HCT116 (cell line): ENCODE results near the gene TMC4. TPM values are rescaled to one million over a fixed set of nuclear protein-coding genes. Genes with fewer than 3 reads are reported as not detected.

Experiments
- ATAC-seq: fragments of 200-7000 bp; cut with Tn5 transposase; 2 replicates; pipeline ENCODE4 v1.9.1; 2020; ENCODE audit warnings: mild to moderate bottlenecking, moderate library complexity
- BruUV-seq: library from RNA; stranded (reverse); fragments of 400-500 nt; replicated peaks from 2 replicates; lab custom pipeline; 2021; lab: Mats Ljungman, UMichigan
- CTCF ChIA-PET: fragments of 300-600 bp; sonication (Branson Sonifier 250); formaldehyde crosslinking; loops from one replicate; lab custom pipeline; 2021; ENCODE audit warnings: antibody characterized with exemption; lab: Charles Lee
- POLR2A ChIA-PET: fragments of 300-600, 350-600 bp; sonication (Branson Sonifier 250); formaldehyde crosslinking; loops from one replicate; lab custom pipeline; 2021; ENCODE audit warnings: antibody characterized with exemption; lab: Charles Lee
- RAD21 ChIA-PET, 2 experiments: fragments of 300-600 bp; sonication (Branson Sonifier 250); formaldehyde crosslinking; loops; one replicate each; lab custom pipeline; 2023; ENCODE audit warnings: low total read pairs in 2 of 2; ENCODE audit not compliant: uncharacterized antibody in 2 of 2, unreplicated experiment in 2 of 2, low non-redundant PET in 1 of 2; lab: Charles Lee
- DNase-seq: peaks from one replicate; pipeline ENCODE4 v3.0.0-alpha.2; 2010; ENCODE audit warnings: low read depth, low spot score
- H2AFZ ChIP-seq: fragments of 200-600 bp; shearing (Covaris generic), sonication (generic); 2 replicates; pipeline ENCODE4 v1.6.1; 2017; ENCODE audit warnings: low read depth, mixed run types, mixed read lengths, antibody characterized with exemption, low read length; ENCODE audit not compliant: poor library complexity, severe bottlenecking
- H3K27ac ChIP-seq: 2 replicates; pipeline ENCODE4 v1.5.1; 2012; ENCODE audit warnings: low read depth, low read length
- H3K27me3 ChIP-seq: fragments of 200-600 bp; sonication (generic); 2 replicates; pipeline ENCODE4 v1.6.1; 2016; ENCODE audit warnings: mixed run types, low read length, mixed read lengths; ENCODE audit not compliant: insufficient read depth
- H3K36me3 ChIP-seq, 2 experiments: fragments of 200-500 bp in 1 of 2; fragments of 200-600 bp in 1 of 2; sonication (Bioruptor generic) in 1 of 2; sonication (generic) in 1 of 2; 2 replicates each; pipeline versions ENCODE4 v1.5.1 to v1.6.1; 2014 to 2016; ENCODE audit warnings: low read length in 2 of 2, inconsistent platforms in 1 of 2, mixed read lengths in 1 of 2, mixed run types in 1 of 2; ENCODE audit not compliant: insufficient read depth in 2 of 2, control insufficient read depth in 1 of 2
- H3K4me1 ChIP-seq, 2 experiments: fragments of 200-600 bp in 1 of 2; sonication (generic) in 1 of 2; 2 replicates each; pipeline versions ENCODE4 v1.5.1 to v1.6.1; 2012 to 2017; ENCODE audit warnings: low read length in 2 of 2, inconsistent platforms in 1 of 2, mild to moderate bottlenecking in 1 of 2, mixed read lengths in 1 of 2, mixed run types in 1 of 2, moderate library complexity in 1 of 2; ENCODE audit not compliant: insufficient read depth in 2 of 2, control insufficient read depth in 1 of 2
- H3K4me2 ChIP-seq: fragments of 200-600 bp; sonication (generic); 2 replicates; pipeline ENCODE4 v1.6.1; 2017; ENCODE audit warnings: mixed run types, low read length, mixed read lengths
- H3K4me3 ChIP-seq, 2 experiments: fragments of 200-600 bp in 1 of 2; sonication (generic) in 1 of 2; replicated peaks in 1 of 2; 2 replicates each; pipeline ENCODE4 v1.5.1; 2011 to 2016; ENCODE audit warnings: low read length in 2 of 2, control low read depth in 1 of 2, low read depth in 1 of 2, mild to moderate bottlenecking in 1 of 2, mixed read lengths in 1 of 2, mixed run types in 1 of 2
- H3K79me2 ChIP-seq: fragments of 200-600 bp; sonication (generic); 2 replicates; pipeline ENCODE4 v1.6.1; 2017; ENCODE audit warnings: mild to moderate bottlenecking, mixed run types, low read length, moderate library complexity, mixed read lengths; ENCODE audit not compliant: insufficient read depth
- H3K9ac ChIP-seq: fragments of 200-600 bp; sonication (generic); 2 replicates; pipeline ENCODE4 v1.6.1; 2016; ENCODE audit warnings: low read length, mixed read lengths
- H3K9me2 ChIP-seq: fragments of 200-600 bp; sonication (generic), shearing (Covaris generic); 2 replicates; pipeline ENCODE4 v1.6.1; 2017; ENCODE audit warnings: mixed run types, mild to moderate bottlenecking, moderate library complexity; ENCODE audit not compliant: insufficient read depth
- H3K9me3 ChIP-seq, 2 experiments: fragments of 200-500 bp in 1 of 2; fragments of 200-600 bp in 1 of 2; sonication (Bioruptor generic) in 1 of 2; sonication (generic) in 1 of 2; 2 replicates each; pipeline ENCODE4 v1.6.1; 2014 to 2017; ENCODE audit warnings: low read length in 2 of 2, mixed read lengths in 2 of 2, inconsistent platforms in 1 of 2, low read depth in 1 of 2, mild to moderate bottlenecking in 1 of 2, mixed run types in 1 of 2, moderate library complexity in 1 of 2; ENCODE audit not compliant: control insufficient read depth in 1 of 2, insufficient read depth in 1 of 2
- H4K20me1 ChIP-seq: fragments of 200-600 bp; sonication (generic), shearing (Covaris generic); 2 replicates; pipeline ENCODE4 v1.6.1; 2017; ENCODE audit warnings: mixed run types, mild to moderate bottlenecking, moderate library complexity; ENCODE audit not compliant: insufficient read depth
- CBX3 ChIP-seq: IDR thresholded peaks from 2 replicates; pipeline ENCODE4 v1.6.1; 2012; ENCODE audit warnings: low read depth
- EGR1 ChIP-seq: IDR thresholded peaks from 2 replicates; pipeline ENCODE4 v1.6.1; 2012; ENCODE audit warnings: low read depth
- ELF1 ChIP-seq: IDR thresholded peaks from 2 replicates; pipeline ENCODE4 v1.6.1; 2012; ENCODE audit warnings: low read depth, borderline replicate concordance
- EZH2 ChIP-seq: fragments of 200-600 bp; sonication (generic); IDR thresholded peaks from 2 replicates; pipeline ENCODE4 v1.6.1; 2017; ENCODE audit warnings: antibody characterized with exemption, mixed run types
- EZH2phosphoT487 ChIP-seq: fragments of 200-600 bp; IDR thresholded peaks from 2 replicates; pipeline ENCODE4 v1.6.1; 2018; ENCODE audit warnings: antibody characterized with exemption, borderline replicate concordance
- FOSL1 ChIP-seq: IDR thresholded peaks from 2 replicates; pipeline ENCODE4 v1.6.1; 2012; ENCODE audit warnings: low read depth
- JUND ChIP-seq: IDR thresholded peaks from 2 replicates; pipeline ENCODE4 v1.6.1; 2012
- POLR2AphosphoS5 ChIP-seq: IDR thresholded peaks from 2 replicates; pipeline ENCODE4 v1.6.1; 2011; ENCODE audit warnings: mild to moderate bottlenecking, low read depth, low read length, moderate library complexity
- RAD21 ChIP-seq: IDR thresholded peaks from 2 replicates; pipeline ENCODE4 v1.6.1; 2012; ENCODE audit warnings: low read depth, mild to moderate bottlenecking
- SIN3A ChIP-seq: IDR thresholded peaks from 2 replicates; pipeline ENCODE4 v1.6.1; 2012; ENCODE audit warnings: low read depth
- SP1 ChIP-seq: IDR thresholded peaks from 2 replicates; pipeline ENCODE4 v1.6.1; 2012; ENCODE audit warnings: low read depth
- SRF ChIP-seq: IDR thresholded peaks from 2 replicates; pipeline ENCODE4 v1.6.1; 2012; ENCODE audit warnings: low read depth
- TCF7L2 ChIP-seq: IDR thresholded peaks from 2 replicates; pipeline ENCODE4 v1.7.0; 2011; ENCODE audit warnings: borderline replicate concordance, inconsistent platforms; ENCODE audit not compliant: insufficient read depth, insufficient read length; ENCODE audit errors: extremely low read depth
- YY1 ChIP-seq: IDR thresholded peaks from 2 replicates; pipeline ENCODE4 v1.6.1; 2011; ENCODE audit warnings: low read length, low read depth, moderate library complexity, mild to moderate bottlenecking; ENCODE audit not compliant: insufficient replicate concordance; ENCODE audit errors: extremely low read depth
- ZFX ChIP-seq: fragments of 450-650 bp; IDR thresholded peaks from 2 replicates; pipeline ENCODE4 v1.6.1; 2017
- ZNF274 ChIP-seq: fragments of 200-500 bp; sonication (Bioruptor generic); IDR thresholded peaks from 2 replicates; pipeline ENCODE4 v1.6.1; 2014; ENCODE audit warnings: mild to moderate bottlenecking, low read depth, low read length, inconsistent platforms
- intact Hi-C: fragments of 100-400 bp; cut with micrococcal nuclease; formaldehyde crosslinking; loops from 2 replicates; pipeline ENCODE4 v1.10.0; 2022
- total RNA-seq: library from RNA; stranded (reverse); gene quantifications from one replicate; pipeline ENCODE4 v1.2.1, GENCODE V29; 2021; ENCODE audit not compliant: unreplicated experiment
- TF ChIP-seq, protein P1 (sequence below): IDR thresholded peaks from 2 replicates; pipeline ENCODE4 v1.6.1; 2012
- TF ChIP-seq, protein P2 (sequence below), 3 experiments: fragments of 200-600 bp in 1 of 3; sonication (generic) in 1 of 3; IDR thresholded peaks in 2 of 3; conservative IDR thresholded peaks in 1 of 3; 2 replicates each; pipeline ENCODE4 v1.5.1; 2012 to 2017; ENCODE audit warnings: low read depth in 2 of 3, low read length in 2 of 3, antibody characterized with exemption in 1 of 3, borderline replicate concordance in 1 of 3, control low read depth in 1 of 3, mild to moderate bottlenecking in 1 of 3, mixed read lengths in 1 of 3, mixed run types in 1 of 3, moderate library complexity in 1 of 3; ENCODE audit not compliant: insufficient read depth in 1 of 3
- TF ChIP-seq, protein P3 (sequence below): IDR thresholded peaks from 2 replicates; pipeline ENCODE4 v1.6.1; 2012; ENCODE audit warnings: low read depth
- TF ChIP-seq, protein P4 (sequence below): IDR thresholded peaks from 2 replicates; pipeline ENCODE4 v1.6.1; 2011; ENCODE audit warnings: mild to moderate bottlenecking, low read length, moderate library complexity; ENCODE audit not compliant: insufficient replicate concordance; ENCODE audit errors: extremely low read depth

The TMC4 gene
- total RNA-seq, 1 experiment from 2014 or later, result 60.3 TPM

DNA sequence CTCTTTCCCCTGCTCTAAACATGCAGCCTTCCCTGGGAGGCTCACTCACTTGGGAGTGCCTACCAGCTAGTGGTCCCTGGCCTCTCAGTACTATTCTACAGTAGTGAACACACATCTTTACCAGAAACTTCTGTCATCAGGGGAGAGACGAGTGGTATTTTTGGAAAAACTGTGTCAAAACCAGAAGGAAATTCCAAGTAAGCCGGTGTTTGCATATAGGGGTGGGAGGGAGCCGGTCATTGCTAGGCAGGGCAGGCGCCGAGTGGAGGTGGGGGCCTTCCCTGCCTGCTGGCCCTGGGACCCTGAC lies 34.7 kb upstream of the TMC4 start:
- ChIA-PET CTCF (no interaction called here), POLR2A (interaction anchor here (1.0 kb wide), 1 partner anchor 17 kb away, joined by 3 read pairs; the partner anchor contains the start of gene TSEN34), RAD21 (no interaction called here)
- ATAC-seq, result no peak
- peaks cover 43 to 56% of the 10 kb centered on the region in 2 experiments for H3K36me3 ChIP-seq
- H3K79me2 ChIP-seq, result peaks cover 54% of the 10 kb centered on the region
- peaks cover 61% of the 10 kb centered on the region; the same call in 1 of the 2 replicates for H4K20me1 ChIP-seq
- 0 out of 2 replicates have a peak overlapping the region, but pooled peaks have one; percentile 18 for H3K27ac ChIP-seq
- no peak overlapping the region for H3K4me3 ChIP-seq
- BruUV-seq, result no TSS peak
- H3K27me3 ChIP-seq, result no peaks in the 10 kb centered on the region
- intact Hi-C loops, result no loop called here
- TF ChIP-seq, protein P1, sequence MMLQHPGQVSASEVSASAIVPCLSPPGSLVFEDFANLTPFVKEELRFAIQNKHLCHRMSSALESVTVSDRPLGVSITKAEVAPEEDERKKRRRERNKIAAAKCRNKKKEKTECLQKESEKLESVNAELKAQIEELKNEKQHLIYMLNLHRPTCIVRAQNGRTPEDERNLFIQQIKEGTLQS, result no peak
- TF ChIP-seq SP1 (no peak), ZFX (no peak), TCF7L2 (no peak), RAD21 (no peak), EGR1 (no peak), YY1 (no peak), JUND (no peak), EZH2phosphoT487 (no peak), SIN3A (no peak), CBX3 (no peak), POLR2AphosphoS5 (no peak), EZH2 (no peak), FOSL1 (no peak), ZNF274 (no peak), ELF1 (no peak), SRF (no peak)
- TF ChIP-seq, protein P2, sequence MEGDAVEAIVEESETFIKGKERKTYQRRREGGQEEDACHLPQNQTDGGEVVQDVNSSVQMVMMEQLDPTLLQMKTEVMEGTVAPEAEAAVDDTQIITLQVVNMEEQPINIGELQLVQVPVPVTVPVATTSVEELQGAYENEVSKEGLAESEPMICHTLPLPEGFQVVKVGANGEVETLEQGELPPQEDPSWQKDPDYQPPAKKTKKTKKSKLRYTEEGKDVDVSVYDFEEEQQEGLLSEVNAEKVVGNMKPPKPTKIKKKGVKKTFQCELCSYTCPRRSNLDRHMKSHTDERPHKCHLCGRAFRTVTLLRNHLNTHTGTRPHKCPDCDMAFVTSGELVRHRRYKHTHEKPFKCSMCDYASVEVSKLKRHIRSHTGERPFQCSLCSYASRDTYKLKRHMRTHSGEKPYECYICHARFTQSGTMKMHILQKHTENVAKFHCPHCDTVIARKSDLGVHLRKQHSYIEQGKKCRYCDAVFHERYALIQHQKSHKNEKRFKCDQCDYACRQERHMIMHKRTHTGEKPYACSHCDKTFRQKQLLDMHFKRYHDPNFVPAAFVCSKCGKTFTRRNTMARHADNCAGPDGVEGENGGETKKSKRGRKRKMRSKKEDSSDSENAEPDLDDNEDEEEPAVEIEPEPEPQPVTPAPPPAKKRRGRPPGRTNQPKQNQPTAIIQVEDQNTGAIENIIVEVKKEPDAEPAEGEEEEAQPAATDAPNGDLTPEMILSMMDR (IDR thresholded peaks at IDR 0.05 in 2 of 3, conservative IDR thresholded peaks at IDR 0.05 in 1 of 3; ENCODE audit: borderline replicate concordance in 1 of 3, insufficient read depth in 1 of 3, low read depth in 2 of 3, low read length in 2 of 3), result no peak
- TF ChIP-seq, protein P3, sequence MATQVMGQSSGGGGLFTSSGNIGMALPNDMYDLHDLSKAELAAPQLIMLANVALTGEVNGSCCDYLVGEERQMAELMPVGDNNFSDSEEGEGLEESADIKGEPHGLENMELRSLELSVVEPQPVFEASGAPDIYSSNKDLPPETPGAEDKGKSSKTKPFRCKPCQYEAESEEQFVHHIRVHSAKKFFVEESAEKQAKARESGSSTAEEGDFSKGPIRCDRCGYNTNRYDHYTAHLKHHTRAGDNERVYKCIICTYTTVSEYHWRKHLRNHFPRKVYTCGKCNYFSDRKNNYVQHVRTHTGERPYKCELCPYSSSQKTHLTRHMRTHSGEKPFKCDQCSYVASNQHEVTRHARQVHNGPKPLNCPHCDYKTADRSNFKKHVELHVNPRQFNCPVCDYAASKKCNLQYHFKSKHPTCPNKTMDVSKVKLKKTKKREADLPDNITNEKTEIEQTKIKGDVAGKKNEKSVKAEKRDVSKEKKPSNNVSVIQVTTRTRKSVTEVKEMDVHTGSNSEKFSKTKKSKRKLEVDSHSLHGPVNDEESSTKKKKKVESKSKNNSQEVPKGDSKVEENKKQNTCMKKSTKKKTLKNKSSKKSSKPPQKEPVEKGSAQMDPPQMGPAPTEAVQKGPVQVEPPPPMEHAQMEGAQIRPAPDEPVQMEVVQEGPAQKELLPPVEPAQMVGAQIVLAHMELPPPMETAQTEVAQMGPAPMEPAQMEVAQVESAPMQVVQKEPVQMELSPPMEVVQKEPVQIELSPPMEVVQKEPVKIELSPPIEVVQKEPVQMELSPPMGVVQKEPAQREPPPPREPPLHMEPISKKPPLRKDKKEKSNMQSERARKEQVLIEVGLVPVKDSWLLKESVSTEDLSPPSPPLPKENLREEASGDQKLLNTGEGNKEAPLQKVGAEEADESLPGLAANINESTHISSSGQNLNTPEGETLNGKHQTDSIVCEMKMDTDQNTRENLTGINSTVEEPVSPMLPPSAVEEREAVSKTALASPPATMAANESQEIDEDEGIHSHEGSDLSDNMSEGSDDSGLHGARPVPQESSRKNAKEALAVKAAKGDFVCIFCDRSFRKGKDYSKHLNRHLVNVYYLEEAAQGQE, result no peak
- TF ChIP-seq, protein P4, sequence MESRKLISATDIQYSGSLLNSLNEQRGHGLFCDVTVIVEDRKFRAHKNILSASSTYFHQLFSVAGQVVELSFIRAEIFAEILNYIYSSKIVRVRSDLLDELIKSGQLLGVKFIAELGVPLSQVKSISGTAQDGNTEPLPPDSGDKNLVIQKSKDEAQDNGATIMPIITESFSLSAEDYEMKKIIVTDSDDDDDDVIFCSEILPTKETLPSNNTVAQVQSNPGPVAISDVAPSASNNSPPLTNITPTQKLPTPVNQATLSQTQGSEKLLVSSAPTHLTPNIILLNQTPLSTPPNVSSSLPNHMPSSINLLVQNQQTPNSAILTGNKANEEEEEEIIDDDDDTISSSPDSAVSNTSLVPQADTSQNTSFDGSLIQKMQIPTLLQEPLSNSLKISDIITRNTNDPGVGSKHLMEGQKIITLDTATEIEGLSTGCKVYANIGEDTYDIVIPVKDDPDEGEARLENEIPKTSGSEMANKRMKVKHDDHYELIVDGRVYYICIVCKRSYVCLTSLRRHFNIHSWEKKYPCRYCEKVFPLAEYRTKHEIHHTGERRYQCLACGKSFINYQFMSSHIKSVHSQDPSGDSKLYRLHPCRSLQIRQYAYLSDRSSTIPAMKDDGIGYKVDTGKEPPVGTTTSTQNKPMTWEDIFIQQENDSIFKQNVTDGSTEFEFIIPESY, result no peak
- H3K9ac ChIP-seq, result peak overlapping the region; percentile 1; the same call in 1 of the 2 replicates
- H3K4me2 ChIP-seq, result no peak overlapping the region
- no peaks in the 10 kb centered on the region for H3K9me3 ChIP-seq
- H2AFZ ChIP-seq, result no peak overlapping the region
- H3K4me1 ChIP-seq, result peaks cover 13 to 52% of the 10 kb centered on the region in 2 experiments
- DNase-seq, result no peak
- no peaks in the 10 kb centered on the region for H3K9me2 ChIP-seq
